Small intestine (tissue), 7 donors: ENCODE measurements around the gene ZNF343. TPM values are rescaled to one million over a fixed set of nuclear protein-coding genes. Genes with fewer than 3 reads are reported as not detected.
"Not testable (repeated sequence)": the region's sequence is repeated elsewhere in the genome, so short reads cannot be mapped to it uniquely, and the experiment has no call there.

ENCODE experiments used
- DNase-seq, 2 donors: peaks; one replicate each; pipeline versions ENCODE4 v3.0.0 to v3.0.0-alpha.2; 2013
- FAIRE-seq: peaks from 2 replicates; lab custom pipeline; 2012; peaks lifted over from hg19 to GRCh38; lab: Jason Lieb, UNC
- H3K27ac ChIP-seq, 3 donors: one replicate each; pipeline ENCODE4 v1.5.1; 2013; ENCODE audit warnings: low read length in 2 of 3, mild to moderate bottlenecking in 2 of 3, control low read depth in 1 of 3, inconsistent platforms in 1 of 3, low read depth in 1 of 3, moderate library complexity in 1 of 3
- H3K27me3 ChIP-seq, 3 donors: one replicate each; pipeline ENCODE4 v1.6.1; 2013; ENCODE audit warnings: low read length in 3 of 3, inconsistent platforms in 1 of 3; ENCODE audit not compliant: control insufficient read depth in 3 of 3, insufficient read depth in 3 of 3
- H3K36me3 ChIP-seq, 3 donors: one replicate each; pipeline ENCODE4 v1.6.1; 2013; ENCODE audit warnings: low read length in 3 of 3, inconsistent platforms in 1 of 3, low read depth in 1 of 3, mild to moderate bottlenecking in 1 of 3, moderate library complexity in 1 of 3; ENCODE audit not compliant: control insufficient read depth in 3 of 3, insufficient read depth in 2 of 3
- H3K4me1 ChIP-seq, 3 donors: one replicate each; pipeline ENCODE4 v1.6.1; 2013; ENCODE audit warnings: low read length in 2 of 3, inconsistent platforms in 1 of 3, low read depth in 1 of 3, mild to moderate bottlenecking in 1 of 3, moderate library complexity in 1 of 3; ENCODE audit not compliant: control insufficient read depth in 3 of 3, insufficient read depth in 2 of 3
- H3K4me3 ChIP-seq, 3 donors: one replicate each; pipeline ENCODE4 v1.5.1; 2013; ENCODE audit warnings: low read length in 3 of 3, control low read depth in 1 of 3, inconsistent platforms in 1 of 3, low read depth in 1 of 3, mild to moderate bottlenecking in 1 of 3, moderate library complexity in 1 of 3
- H3K9me3 ChIP-seq, 2 donors: one replicate each; pipeline ENCODE4 v1.6.1; 2013; ENCODE audit warnings: low read depth in 1 of 2, low read length in 1 of 2; ENCODE audit not compliant: control insufficient read depth in 2 of 2, insufficient read depth in 1 of 2
- WGBS, 3 donors: extraction: QIAGEN DNeasy Blood & Tissue Kit; methylation state at CpG; one replicate each; pipeline ENCODE4 v1.1.7; 2013; 5-methylcytosine and 5-hydroxymethylcytosine counted together
- polyA plus RNA-seq, 4 donors: library from polyadenylated mRNA; stranded (reverse) in 3 of 4; unstranded in 1 of 4; fragments of 200-250 nt in 3 of 4; fragments of 120-200 nt in 1 of 4; gene quantifications; one replicate each; pipeline versions ENCODE4 v1.2.1 to v1.2.3, GENCODE V29; 2013
- donor health status: healthy with polysubstance abuse.
- donor health status: control.
- donor health status: control.
- donor health status: Bipolar disorder and iron deficiency.
- donor health status: healthy.

ZNF343 gene
- polyA plus RNA-seq, 4 donors: 3.2 to 10.5 (median 4.9) TPM

GRCh38 chr20:2518096-2518495 lies 9.4 kb upstream of the ZNF343 start:
- no peak overlapping the region for H3K27ac ChIP-seq
- H3K4me3 ChIP-seq: no peak overlapping the region
- 81 to 83% (median 83%) methylated on average over 10 of the region's 10 CpGs for WGBS, 3 donors
- peaks cover 0 to 2% (median 0%) of the 10 kb centered on the region in 3 donors for H3K4me1 ChIP-seq
- DNase-seq: no peak
- no peaks in the 10 kb centered on the region for H3K9me3 ChIP-seq
- H3K36me3 ChIP-seq: no peaks in the 10 kb centered on the region
- H3K27me3 ChIP-seq: no peaks in the 10 kb centered on the region
- no peak for FAIRE-seq

DNA sequence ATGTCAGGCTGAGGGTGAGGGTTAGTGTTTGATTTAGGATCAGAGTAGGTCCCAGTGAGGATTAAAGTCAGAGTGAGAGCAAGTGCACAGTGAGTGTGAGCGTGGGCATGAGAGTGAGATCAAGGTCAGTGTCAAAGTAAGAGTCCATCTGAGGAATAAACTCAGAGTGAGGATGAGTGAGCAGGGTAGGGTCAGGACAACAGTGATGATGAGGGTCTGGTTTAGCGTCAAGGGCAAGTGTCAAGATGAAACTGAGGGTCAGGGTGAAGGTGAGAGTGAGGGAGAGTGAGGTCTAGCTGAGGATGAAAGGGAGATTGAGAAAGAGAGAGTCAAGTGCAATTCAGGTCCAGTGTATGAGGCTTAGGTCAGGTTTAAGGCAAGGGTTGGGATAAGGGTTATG lies 7.7 kb upstream of the ZNF343 start:
- WGBS, 3 donors: 76 to 84% (median 82%) methylated on average over 2 of the region's 2 CpGs
- no peak for FAIRE-seq
- Histone ChIP-seq H3K4me3 (no peak overlapping the region), H3K27ac (no peak overlapping the region), H3K27me3 (no peaks in the 10 kb centered on the region), H3K9me3 (no peaks in the 10 kb centered on the region), H3K36me3 (no peaks in the 10 kb centered on the region), H3K4me1 (no peaks in the 10 kb centered on the region)
- no peak for DNase-seq

- Histone ChIP-seq H3K36me3 (no peaks in the 10 kb centered on the region), H3K4me1 (no peaks in the 10 kb centered on the region), H3K27me3 (no peaks in the 10 kb centered on the region), H3K27ac (no peak overlapping the region), H3K4me3 (no peak overlapping the region), H3K9me3 (no peaks in the 10 kb centered on the region)
- 70 to 79% (median 78%) methylated on average over 1 of the region's 1 CpG for WGBS, 3 donors
- DNase-seq: no peak
- no peak for FAIRE-seq
These were observed 6.5 kb upstream of the ZNF343 start for GRCh38 chr20:2515203-2515602.

- no peaks in the 10 kb centered on the region for H3K27me3 ChIP-seq
- peak overlapping the region in 1 of 3 donors; percentile 83 for H3K27ac ChIP-seq
- no peaks in the 10 kb centered on the region for H3K36me3 ChIP-seq
- H3K9me3 ChIP-seq: no peaks in the 10 kb centered on the region
- peak overlapping the region in 1 of 3 donors; percentile 98 for H3K4me3 ChIP-seq
- H3K4me1 ChIP-seq: peaks cover 0 to 7% (median 5%) of the 10 kb centered on the region in 3 donors
- 77 to 87% (median 85%) methylated on average over 3 of the region's 3 CpGs for WGBS, 3 donors
- DNase-seq: no peak
- no peak for FAIRE-seq
These were observed 1.1 kb upstream of the ZNF343 start for GRCh38 chr20:2509794-2510193.

DNA sequence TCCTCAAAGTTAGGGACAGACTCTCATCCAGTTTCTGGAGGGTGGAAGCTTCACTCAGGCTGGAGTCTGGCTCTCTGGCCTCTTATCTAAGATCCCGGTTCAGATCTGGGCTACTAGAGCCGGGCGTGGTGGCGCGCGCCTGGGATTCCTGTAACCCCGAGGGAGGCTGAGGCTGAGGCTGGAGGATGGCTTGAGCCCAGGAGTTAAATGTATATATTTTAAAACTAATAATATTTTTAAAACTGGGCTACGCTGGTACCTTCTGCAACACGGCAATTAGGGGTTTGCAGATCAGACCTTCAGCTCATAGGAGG lies 710 bp upstream of the ZNF343 start:
- DNase-seq (no peak), FAIRE-seq (no peak)
- WGBS, 3 donors: 58 to 76% (median 61%) methylated on average over 9 of the region's 9 CpGs
- Histone ChIP-seq H3K27ac (peak overlapping the region; percentile 68 to 86 (median 83)), H3K9me3 (no peaks in the 10 kb centered on the region), H3K4me1 (peaks cover 0 to 7% (median 5%) of the 10 kb centered on the region in 3 donors), H3K27me3 (no peaks in the 10 kb centered on the region), H3K36me3 (no peaks in the 10 kb centered on the region), H3K4me3 (peak overlapping the region in 2 of 3 donors; percentile 67 to 98)

GRCh38 chr20:2507875-2508630 lies 662 bp downstream of the ZNF343 start:
- Histone ChIP-seq H3K27me3 (no peaks in the 10 kb centered on the region), H3K36me3 (no peaks in the 10 kb centered on the region), H3K27ac (peak overlapping the region in 2 of 3 donors; percentile 83 to 86), H3K4me3 (peak overlapping the region; percentile 67 to 98 (median 72)), H3K4me1 (peaks cover 0 to 7% (median 5%) of the 10 kb centered on the region in 3 donors), H3K9me3 (no peaks in the 10 kb centered on the region)
- 10 to 13% (median 11%) methylated on average over 22 of the region's 22 CpGs for WGBS, 3 donors
- FAIRE-seq (no peak), DNase-seq (peak; percentile 10 to 57)

DNA sequence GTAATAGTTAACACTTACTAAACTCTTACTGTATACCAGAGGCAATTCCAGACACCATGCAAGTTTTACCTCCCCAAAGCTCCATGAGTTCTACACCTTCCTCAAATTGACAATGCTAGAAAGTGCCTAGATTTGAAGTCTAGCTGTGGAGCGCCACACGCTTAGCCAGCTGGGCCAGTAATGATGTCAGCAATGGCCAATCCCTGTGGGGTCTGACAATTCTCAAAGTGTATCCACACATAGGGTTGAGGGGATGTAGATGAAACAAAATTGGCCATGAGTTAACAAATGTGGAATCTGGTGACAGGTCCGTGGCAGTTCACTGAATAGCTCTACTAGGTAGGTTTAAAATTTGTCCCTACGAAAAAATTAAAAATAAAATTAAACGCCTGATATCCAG lies 1.3 kb downstream of the ZNF343 start:
- FAIRE-seq: no peak
- Histone ChIP-seq H3K27ac (no peak overlapping the region), H3K4me1 (peaks cover 0 to 7% (median 5%) of the 10 kb centered on the region in 3 donors), H3K4me3 (no peak overlapping the region), H3K27me3 (no peaks in the 10 kb centered on the region), H3K36me3 (no peaks in the 10 kb centered on the region), H3K9me3 (no peaks in the 10 kb centered on the region)
- no peak for DNase-seq
- WGBS, 3 donors: 72 to 90% (median 86%) methylated on average over 5 of the region's 5 CpGs

GRCh38 chr20:2506426-2506825 lies 2.3 kb downstream of the ZNF343 start:
- H3K27me3 ChIP-seq, DNase-seq: not testable (repeated sequence)

DNA sequence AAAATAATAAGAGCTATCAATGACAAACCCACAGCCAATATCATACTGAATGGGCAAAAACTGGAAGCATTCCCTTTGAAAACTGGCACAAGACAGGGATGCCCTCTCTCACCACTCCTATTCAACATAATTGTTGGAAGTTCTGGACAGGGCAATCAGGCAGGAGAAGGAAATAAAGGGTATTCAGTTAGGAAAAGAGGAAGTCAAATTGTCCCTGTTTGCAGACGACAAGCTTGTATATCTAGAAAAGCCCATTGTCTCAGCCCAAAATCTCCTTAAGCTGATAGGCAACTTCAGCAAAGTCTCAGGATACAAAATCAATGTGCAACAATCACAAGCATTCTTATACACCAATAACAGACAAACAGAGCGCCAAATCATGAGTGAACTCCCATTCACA lies 3.9 kb downstream of the ZNF343 start:
- H3K36me3 ChIP-seq, DNase-seq, H3K4me1 ChIP-seq, H3K27me3 ChIP-seq, H3K27ac ChIP-seq, H3K9me3 ChIP-seq, H3K4me3 ChIP-seq, FAIRE-seq: not testable (repeated sequence)
- 90 to 97% (median 90%) methylated on average over 2 of the region's 2 CpGs for WGBS, 3 donors

More at GRCh38 chr20:2506426-2506825, 2.3 kb downstream of the ZNF343 start:
- H3K27ac ChIP-seq, H3K4me1 ChIP-seq, H3K36me3 ChIP-seq, FAIRE-seq, H3K4me3 ChIP-seq, H3K9me3 ChIP-seq: not testable (repeated sequence)
- WGBS, 3 donors: 92 to 98% (median 95%) methylated on average over 3 of the region's 5 CpGs
